DOHH2 (cell line): ENCODE results near the gene GLCCI1.

Experiments
- EZH2phosphoT487 ChIP-seq: fragments of 200-600 bp; sonication (generic); IDR thresholded peaks from 2 replicates; pipeline ENCODE4 v1.6.1; 2017; ENCODE audit warnings: borderline replicate concordance, mild to moderate bottlenecking, antibody characterized with exemption, low read length, moderate library complexity, mixed read lengths
- TF ChIP-seq, protein P1 (sequence below): fragments of 200-600 bp; sonication (generic); IDR thresholded peaks from one replicate; pipeline ENCODE4 v1.5.1; 2014; ENCODE audit warnings: antibody characterized with exemption, mild to moderate bottlenecking, low read depth, low read length; ENCODE audit not compliant: poor library complexity, severe bottlenecking

DNA sequence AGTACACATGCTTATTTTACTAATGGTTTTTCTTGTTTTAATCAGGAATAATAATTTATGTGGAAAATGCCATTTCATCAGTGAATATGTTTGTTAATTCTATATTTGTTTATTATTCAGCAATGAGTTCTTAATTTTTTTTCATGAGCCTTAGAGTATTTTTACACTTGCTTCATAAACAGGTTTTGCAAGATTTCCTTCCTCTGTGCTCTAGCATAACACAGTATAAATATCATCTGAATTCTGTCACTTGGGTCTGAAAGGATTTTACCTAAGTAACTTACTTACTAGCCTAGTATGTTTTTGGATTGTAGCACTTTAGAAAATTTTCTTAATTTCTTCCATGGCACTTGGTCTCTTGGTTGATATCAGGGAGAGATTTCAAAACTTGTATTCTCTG, 45.8 kb downstream of the GLCCI1 start:
- TF ChIP-seq, protein P1, sequence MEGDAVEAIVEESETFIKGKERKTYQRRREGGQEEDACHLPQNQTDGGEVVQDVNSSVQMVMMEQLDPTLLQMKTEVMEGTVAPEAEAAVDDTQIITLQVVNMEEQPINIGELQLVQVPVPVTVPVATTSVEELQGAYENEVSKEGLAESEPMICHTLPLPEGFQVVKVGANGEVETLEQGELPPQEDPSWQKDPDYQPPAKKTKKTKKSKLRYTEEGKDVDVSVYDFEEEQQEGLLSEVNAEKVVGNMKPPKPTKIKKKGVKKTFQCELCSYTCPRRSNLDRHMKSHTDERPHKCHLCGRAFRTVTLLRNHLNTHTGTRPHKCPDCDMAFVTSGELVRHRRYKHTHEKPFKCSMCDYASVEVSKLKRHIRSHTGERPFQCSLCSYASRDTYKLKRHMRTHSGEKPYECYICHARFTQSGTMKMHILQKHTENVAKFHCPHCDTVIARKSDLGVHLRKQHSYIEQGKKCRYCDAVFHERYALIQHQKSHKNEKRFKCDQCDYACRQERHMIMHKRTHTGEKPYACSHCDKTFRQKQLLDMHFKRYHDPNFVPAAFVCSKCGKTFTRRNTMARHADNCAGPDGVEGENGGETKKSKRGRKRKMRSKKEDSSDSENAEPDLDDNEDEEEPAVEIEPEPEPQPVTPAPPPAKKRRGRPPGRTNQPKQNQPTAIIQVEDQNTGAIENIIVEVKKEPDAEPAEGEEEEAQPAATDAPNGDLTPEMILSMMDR = no peak
- no peak for TF ChIP-seq EZH2phosphoT487
